ENCODE data around the gene CPEB4. TPM values are rescaled to one million over a fixed set of nuclear protein-coding genes. Genes with fewer than 3 reads are reported as not detected.
A peak's percentile ranks its signal among the peaks of the same experiment; 100 is the strongest.

CPEB4 gene
- total RNA-seq, 1 experiment from 2014 or later: 8.7 TPM

DNA sequence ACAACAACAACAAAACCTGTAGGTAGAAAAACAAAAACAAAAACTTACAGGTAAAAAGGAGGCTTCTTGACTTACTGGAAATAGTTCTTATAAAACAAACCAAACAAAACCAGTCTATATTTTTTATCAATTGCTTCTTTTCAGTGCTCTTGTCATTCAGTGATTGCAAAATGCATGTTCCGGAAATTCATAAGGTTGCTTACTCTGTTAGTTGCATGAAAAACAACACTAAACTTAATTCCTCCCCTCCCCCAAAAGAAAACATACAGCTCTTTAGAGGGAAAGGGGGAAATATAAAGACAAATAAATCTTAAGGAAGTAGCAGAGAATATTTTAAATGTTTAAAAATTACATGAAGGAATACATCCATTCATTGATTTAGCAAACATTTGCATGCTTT lies 19.1 kb downstream of the CPEB4 start:
- no peaks in the 10 kb centered on the region for H3K36me3 Mint-ChIP-seq (ENCODE audit: insufficient read depth in 1 of 3, low read depth in 3 of 3)
- H4K5ac ChIP-seq (ENCODE audit: insufficient read length, low read depth, low read length): no peak overlapping the region
- no peak overlapping the region for H2BK5ac ChIP-seq (ENCODE audit: insufficient read length, low read length)
- H2BK120ac ChIP-seq (ENCODE audit: low read depth, low read length, poor library complexity, severe bottlenecking): no peak overlapping the region
- no peak overlapping the region for H3K9ac ChIP-seq (ENCODE audit: extremely low read depth, insufficient read length, low read length)
- no peaks in the 10 kb centered on the region for H3K27me3 Mint-ChIP-seq (ENCODE audit: low read depth)
- H3K18ac ChIP-seq (ENCODE audit: insufficient read length, low read depth, low read length): no peak overlapping the region
- peak overlapping the region in 1 of 3 experiments; percentile 82; a peak in 2 of 7 replicates for H3K27ac Mint-ChIP-seq
- no peak overlapping the region for H3K56ac ChIP-seq (ENCODE audit: insufficient read length, low read depth, low read length)
- no peaks in the 10 kb centered on the region for H3K9me3 ChIP-seq (ENCODE audit: control insufficient read depth, low read depth, low read length)
- peaks cover 3% of the 10 kb centered on the region; the same call in 1 of the 2 replicates for H3K4me1 ChIP-seq (ENCODE audit: insufficient read depth, low read length)
- H3K27me3 ChIP-seq (ENCODE audit: insufficient read depth, low read length): no peaks in the 10 kb centered on the region
- no peak overlapping the region for H2AK5ac ChIP-seq (ENCODE audit: insufficient read length, low read length)
- no peak overlapping the region for H3T11ph ChIP-seq (ENCODE audit: low read length)
- no peak overlapping the region for H3K14ac ChIP-seq (ENCODE audit: insufficient read depth, low read length)
- WGBS (ENCODE audit: extremely low coverage, insufficient read length, low lambda C conversion rate): no CpG with 5 or more reads among the region's 1 CpG
- H3K4me3 Mint-ChIP-seq: no peak overlapping the region
- H4K20me1 ChIP-seq (ENCODE audit: control insufficient read depth, insufficient read depth, insufficient read length): no peaks in the 10 kb centered on the region
- no peaks in the 10 kb centered on the region for H3K79me2 ChIP-seq (ENCODE audit: insufficient read depth, low read length)
- DNase-seq: no peak
- no peak overlapping the region for H3K4ac ChIP-seq (ENCODE audit: low read depth, low read length)
- H2BK12ac ChIP-seq (ENCODE audit: insufficient read length, low read depth, low read length): no peak overlapping the region
- no peak overlapping the region for H2AFZ ChIP-seq (ENCODE audit: low read length)
- no peak overlapping the region for H3K23ac ChIP-seq (ENCODE audit: insufficient read length, low read depth, low read length)
- H3K4me1 Mint-ChIP-seq: peaks cover 26 to 35% of the 10 kb centered on the region in 2 experiments
- no peak overlapping the region for H2BK15ac ChIP-seq (ENCODE audit: low read depth, low read length)
- H4K91ac ChIP-seq (ENCODE audit: insufficient read length, low read depth, low read length): no peak overlapping the region
- no peak overlapping the region for H2BK20ac ChIP-seq (ENCODE audit: low read depth, low read length, poor library complexity, severe bottlenecking)
- no peaks in the 10 kb centered on the region for H3K79me1 ChIP-seq (ENCODE audit: insufficient read depth, low read depth, low read length, poor library complexity, severe bottlenecking)
- H3K9me3 Mint-ChIP-seq: no peaks in the 10 kb centered on the region
- no peak for TF ChIP-seq CTCF (conservative IDR thresholded peaks at IDR 0.05)
- no peak overlapping the region for H3K4me2 ChIP-seq (ENCODE audit: insufficient read depth, insufficient read length, low read length)
- H4K8ac ChIP-seq (replicated peaks; ENCODE audit: insufficient read length, low read depth, low read length): no peak overlapping the region
- no peak overlapping the region for H3K27ac ChIP-seq (ENCODE audit: insufficient read length, low read depth, low read length)
- H3K23me2 ChIP-seq (ENCODE audit: insufficient read length, low read depth, low read length, poor library complexity, severe bottlenecking): no peaks in the 10 kb centered on the region

Data from H9 (cell line).